ENCODE data around the gene RTKN2.

RTKN2 gene

GRCh38 chr10:62166331-62167131 is 102.1 kb downstream of the RTKN2 start:
- TF ChIP-seq SIN3A (IDR thresholded peaks at IDR 0.05; ENCODE audit: borderline replicate concordance, insufficient read depth, low read length) (no peak), POLR2AphosphoS5 (IDR thresholded peaks at IDR 0.05; ENCODE audit: low read depth, low read length) (no peak), TAF1 (IDR thresholded peaks at IDR 0.05; ENCODE audit: borderline replicate concordance, insufficient read depth, low read length) (no peak)

- no peak for TF ChIP-seq FOXP2 (optimal IDR thresholded peaks at IDR 0.05; ENCODE audit: borderline replicate concordance, extremely low read depth, extremely low read length, insufficient read depth)
- no peak for TF ChIP-seq REST (IDR thresholded peaks at IDR 0.05; ENCODE audit: insufficient read depth in 1 of 2, low read depth in 2 of 2, low read length in 2 of 2)
- TF ChIP-seq TAF1 (IDR thresholded peaks at IDR 0.05; ENCODE audit: borderline replicate concordance, insufficient read depth, low read length) = no peak
- TF ChIP-seq POLR2AphosphoS5 (IDR thresholded peaks at IDR 0.05; ENCODE audit: low read depth, low read length) = no peak
- no peak for TF ChIP-seq SIN3A (IDR thresholded peaks at IDR 0.05; ENCODE audit: borderline replicate concordance, insufficient read depth, low read length)
Measured at GRCh38 chr10:62165803-62166202, 102.8 kb downstream of the RTKN2 start.

GRCh38 chr10:62163024-62163423 is 105.6 kb downstream of the RTKN2 start:
- TF ChIP-seq REST (IDR thresholded peaks at IDR 0.05; ENCODE audit: insufficient read depth in 1 of 2, low read depth in 2 of 2, low read length in 2 of 2) (no peak), FOXP2 (optimal IDR thresholded peaks at IDR 0.05; ENCODE audit: borderline replicate concordance, extremely low read depth, extremely low read length, insufficient read depth) (no peak), TAF1 (IDR thresholded peaks at IDR 0.05; ENCODE audit: borderline replicate concordance, insufficient read depth, low read length) (no peak), POLR2AphosphoS5 (IDR thresholded peaks at IDR 0.05; ENCODE audit: low read depth, low read length) (no peak), SIN3A (IDR thresholded peaks at IDR 0.05; ENCODE audit: borderline replicate concordance, insufficient read depth, low read length) (no peak)

- TF ChIP-seq TAF1 (IDR thresholded peaks at IDR 0.05; ENCODE audit: borderline replicate concordance, insufficient read depth, low read length) = no peak
- TF ChIP-seq FOXP2 (optimal IDR thresholded peaks at IDR 0.05; ENCODE audit: borderline replicate concordance, extremely low read depth, extremely low read length, insufficient read depth) = no peak
- no peak for TF ChIP-seq SIN3A (IDR thresholded peaks at IDR 0.05; ENCODE audit: borderline replicate concordance, insufficient read depth, low read length)
- no peak for TF ChIP-seq REST (IDR thresholded peaks at IDR 0.05; ENCODE audit: insufficient read depth in 1 of 2, low read depth in 2 of 2, low read length in 2 of 2)
- no peak for TF ChIP-seq POLR2AphosphoS5 (IDR thresholded peaks at IDR 0.05; ENCODE audit: low read depth, low read length)
Measured at GRCh38 chr10:62162261-62162981, 106.2 kb downstream of the RTKN2 start.

- TF ChIP-seq FOXP2 (optimal IDR thresholded peaks at IDR 0.05; ENCODE audit: borderline replicate concordance, extremely low read depth, extremely low read length, insufficient read depth) (no peak), TAF1 (IDR thresholded peaks at IDR 0.05; ENCODE audit: borderline replicate concordance, insufficient read depth, low read length) (no peak), POLR2AphosphoS5 (IDR thresholded peaks at IDR 0.05; ENCODE audit: low read depth, low read length) (no peak), SIN3A (IDR thresholded peaks at IDR 0.05; ENCODE audit: borderline replicate concordance, insufficient read depth, low read length) (no peak), REST (IDR thresholded peaks at IDR 0.05; ENCODE audit: insufficient read depth in 1 of 2, low read depth in 2 of 2, low read length in 2 of 2) (no peak)
Measured at GRCh38 chr10:62159351-62159750, 109.3 kb downstream of the RTKN2 start.

All from PFSK-1 (cell line).